Skeletal muscle cell (primary cell): ENCODE data around the gene GPALPP1.
"Not testable (repeated sequence)": the region's sequence is repeated elsewhere in the genome, so short reads cannot be mapped to it uniquely, and the experiment has no call there.

ENCODE experiments used
- DNase-seq: peaks from one replicate; pipeline ENCODE4 v3.0.0-alpha.2; 2010; ENCODE audit warnings: low read depth
- H3K4me3 ChIP-seq: 2 replicates; pipeline ENCODE4 v1.5.1; 2011; ENCODE audit warnings: low read depth, mild to moderate bottlenecking, control low read depth, low read length, moderate library complexity

The GPALPP1 gene

GRCh38 chr13:45055198-45055901 lies 66.0 kb downstream of the GPALPP1 start:
- peak; percentile 83 for DNase-seq
- H3K4me3 ChIP-seq = peak overlapping the region; percentile 17

DNA sequence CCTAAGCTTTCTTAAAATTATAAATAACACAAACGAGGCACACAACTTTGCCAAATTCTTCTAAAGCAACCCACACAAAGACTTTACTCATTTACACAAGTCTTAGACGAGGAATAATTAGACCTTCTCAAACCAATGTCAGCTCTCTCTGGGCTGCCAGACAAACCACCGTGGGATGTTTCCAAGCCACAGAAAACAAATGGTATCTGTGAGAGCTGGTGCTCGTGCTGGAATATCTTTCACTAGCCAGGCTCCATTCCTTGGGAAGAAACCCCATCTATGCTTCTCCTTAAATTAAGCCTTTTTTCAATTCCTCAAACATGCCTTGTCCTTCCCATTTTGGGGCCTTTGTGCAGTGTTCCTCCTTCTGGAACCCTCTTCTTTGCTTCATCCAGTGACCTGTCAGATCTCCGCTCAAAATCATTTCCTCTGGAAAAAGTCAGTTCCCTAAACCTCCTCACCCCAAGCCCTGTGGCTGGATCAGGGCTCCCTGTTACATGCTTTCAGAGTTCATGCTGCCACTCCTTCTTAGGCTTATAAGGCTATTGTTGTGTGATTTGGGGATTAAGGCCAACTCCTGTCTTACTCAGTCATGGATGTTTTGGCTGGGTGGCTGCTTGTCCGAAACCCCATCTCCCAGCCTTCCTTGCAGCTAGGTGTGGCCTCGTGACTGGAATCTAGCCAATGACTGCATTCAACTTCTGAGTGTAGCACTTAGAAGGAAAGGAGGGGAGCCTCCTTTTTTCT lies 66.7 kb downstream of the GPALPP1 start:
- H3K4me3 ChIP-seq = peak overlapping the region; percentile 17

DNA sequence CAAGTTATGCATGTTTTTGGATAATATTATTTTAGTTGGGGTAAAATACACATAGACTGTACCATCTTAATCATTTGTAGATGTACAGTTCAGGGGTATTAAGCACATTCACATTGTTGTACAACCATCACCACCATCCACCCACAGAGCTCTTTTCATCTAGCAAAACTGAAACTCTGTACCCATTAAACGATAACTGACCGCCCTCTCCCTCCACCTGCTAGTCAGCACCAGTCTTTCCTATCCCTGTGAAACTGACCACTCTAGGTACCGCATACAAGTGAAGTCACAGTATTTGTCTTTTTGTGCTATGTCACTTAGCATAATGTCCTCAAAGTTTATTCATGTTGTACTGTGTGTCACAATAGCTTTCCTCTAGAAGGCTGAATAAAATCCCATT lies 70.7 kb downstream of the GPALPP1 start:
- H3K4me3 ChIP-seq = no peak overlapping the region
- no peak for DNase-seq

More for the DNA sequence above, 66.7 kb downstream of the GPALPP1 start:
- no peak for DNase-seq

DNA sequence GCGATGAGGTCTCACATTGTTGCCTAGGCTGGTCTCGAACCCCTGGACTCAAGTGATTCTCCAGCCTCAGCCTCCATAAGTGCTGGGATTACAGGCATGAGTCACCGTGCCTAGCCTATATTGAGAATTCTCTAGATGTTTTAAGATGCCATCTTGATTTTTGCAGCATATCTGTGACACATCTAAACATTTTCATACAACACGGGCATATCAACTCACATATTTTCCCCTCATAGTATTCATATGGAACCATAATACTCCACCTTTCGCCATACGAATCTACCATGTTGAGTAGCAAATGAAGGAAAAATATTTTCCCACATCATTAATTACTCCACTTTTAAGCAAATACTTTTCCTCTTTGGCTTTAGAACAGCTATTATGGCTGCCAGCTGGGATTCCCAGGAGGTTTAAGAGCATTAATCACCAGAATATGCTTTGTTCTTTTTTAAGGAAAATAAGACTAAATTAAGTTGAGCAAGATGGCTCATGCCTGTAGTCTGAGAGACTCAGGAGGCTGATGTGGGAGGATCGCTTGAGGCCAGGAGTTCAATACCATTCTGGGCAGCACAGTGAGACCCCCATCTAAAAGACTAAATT lies 74.0 kb downstream of the GPALPP1 start:
- peak; percentile 48 for DNase-seq

DNA sequence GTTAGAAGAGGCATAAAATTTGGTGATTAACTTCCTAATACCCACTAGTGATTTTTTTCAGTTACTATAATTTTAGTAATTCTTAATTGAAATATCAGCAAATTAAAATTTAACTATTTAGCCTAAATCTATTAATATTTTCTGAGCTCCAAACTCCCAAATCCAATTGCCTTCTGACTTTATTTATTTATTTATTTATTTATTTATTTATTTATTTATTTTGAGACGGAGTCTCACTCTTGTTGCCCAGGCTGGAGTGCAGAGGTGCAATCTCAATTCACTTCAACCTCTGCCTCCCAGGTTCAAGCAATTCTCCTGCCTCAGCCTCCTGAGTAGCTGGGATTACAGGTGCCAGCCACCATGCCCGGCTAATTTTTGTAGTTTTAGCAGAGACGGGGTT lies 74.6 kb downstream of the GPALPP1 start:
- DNase-seq, H3K4me3 ChIP-seq: not testable (repeated sequence)

More for the DNA sequence above, 74.0 kb downstream of the GPALPP1 start:
- H3K4me3 ChIP-seq = no peak overlapping the region

GRCh38 chr13:45064889-45065288 lies 75.6 kb downstream of the GPALPP1 start:
- no peak overlapping the region for H3K4me3 ChIP-seq
- no peak for DNase-seq

DNA sequence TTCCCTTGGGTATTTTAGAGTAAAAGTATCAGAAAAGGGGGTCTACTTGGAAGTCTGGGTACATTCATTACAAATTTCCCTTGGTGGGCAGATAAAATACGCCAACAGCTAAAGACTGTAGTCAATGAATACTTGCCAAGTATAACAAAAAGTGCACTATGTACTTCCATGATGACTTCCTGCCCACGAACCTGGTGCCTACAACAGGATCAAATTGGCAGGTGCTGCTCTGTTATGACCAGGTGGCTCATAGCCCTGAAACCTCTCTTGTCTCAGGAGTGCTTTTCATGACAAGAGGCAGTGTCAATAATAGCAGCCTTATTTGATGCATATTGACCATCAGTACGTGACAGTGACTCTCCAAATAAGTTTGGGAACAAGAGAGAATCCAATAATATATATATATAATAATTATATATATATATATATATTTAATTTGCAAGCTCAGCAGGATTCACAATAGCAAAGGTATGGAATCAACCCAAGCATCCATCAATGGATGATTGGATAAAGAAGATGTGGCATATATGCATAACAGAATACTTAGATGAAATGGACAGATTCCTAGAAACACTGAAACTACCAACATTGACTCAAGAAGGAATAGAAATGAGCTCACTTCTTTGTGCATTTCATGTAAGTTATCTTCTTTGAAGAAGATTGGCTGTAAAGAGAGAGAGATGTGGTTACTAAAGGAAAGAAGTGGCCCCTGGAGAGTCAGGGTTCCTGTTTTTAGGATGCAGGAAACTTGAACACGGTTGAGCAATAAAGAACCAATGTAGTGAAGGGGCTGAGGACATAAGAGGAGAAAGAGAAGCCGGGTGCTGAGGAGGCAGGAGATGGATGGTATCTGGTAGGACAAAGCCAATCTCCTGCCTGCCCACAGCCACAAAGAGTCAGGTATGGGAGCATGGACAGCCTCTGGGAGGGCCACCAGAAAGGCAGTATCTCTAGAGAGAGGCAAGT lies 79.0 kb downstream of the GPALPP1 start:
- DNase-seq = no peak
- H3K4me3 ChIP-seq = no peak overlapping the region

DNA sequence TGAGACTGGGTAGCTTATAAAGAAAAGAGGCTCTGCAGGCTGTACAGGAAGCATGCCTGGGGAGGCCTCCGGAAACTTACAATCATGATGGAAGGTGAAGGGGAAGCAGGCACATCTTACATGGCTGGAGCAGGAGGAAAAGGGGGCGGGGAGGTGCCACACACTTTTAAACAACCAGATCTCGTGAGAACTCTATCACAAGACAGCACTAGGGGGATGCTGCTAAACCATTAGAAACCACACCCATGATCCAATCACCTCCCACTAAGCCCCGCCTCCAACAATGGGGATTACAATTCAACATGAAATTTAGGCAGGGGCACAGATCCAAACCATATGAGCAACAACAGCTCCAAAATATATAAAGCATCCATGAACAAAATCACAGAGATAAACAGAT lies 84.5 kb downstream of the GPALPP1 start:
- DNase-seq = no peak

DNA sequence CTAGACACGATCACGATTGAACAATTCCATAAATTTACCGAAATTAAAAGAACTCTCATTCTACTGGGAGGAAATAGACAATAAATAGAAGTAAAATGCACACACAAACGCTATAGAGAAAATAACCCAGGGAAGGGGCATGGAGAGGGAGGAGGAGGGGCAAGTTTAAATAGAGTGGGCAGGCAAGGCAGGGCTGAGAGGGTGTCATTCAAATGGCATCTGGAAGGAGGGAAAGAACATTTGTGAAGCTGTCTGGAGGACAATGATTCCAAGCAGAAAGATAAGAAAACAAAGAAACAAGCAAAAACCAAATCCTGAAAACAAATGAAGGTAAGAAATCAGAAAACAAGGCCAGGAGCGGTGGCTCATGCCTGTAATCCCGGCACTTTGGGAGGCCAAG lies 85.4 kb downstream of the GPALPP1 start:
- H3K4me3 ChIP-seq = no peak overlapping the region

More for the DNA sequence above, 84.5 kb downstream of the GPALPP1 start:
- H3K4me3 ChIP-seq = no peak overlapping the region

DNA sequence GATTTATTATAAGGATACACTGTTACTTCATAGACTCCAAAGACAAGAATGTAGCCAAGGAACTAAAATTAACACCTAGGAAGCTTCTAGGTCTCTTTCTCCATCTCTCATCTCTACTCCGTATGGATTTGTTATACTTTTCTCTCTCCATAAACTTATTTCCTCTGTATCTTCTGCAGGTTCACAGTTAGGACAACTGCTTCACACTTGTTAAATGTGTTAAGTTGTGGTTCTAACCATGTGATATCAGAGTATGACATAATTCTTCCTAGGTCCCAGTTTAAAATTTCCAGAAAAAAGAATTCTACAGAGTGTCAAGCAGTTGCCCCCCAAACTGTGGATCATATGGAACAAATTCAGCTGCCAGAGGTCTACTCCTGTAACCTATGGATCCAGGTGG lies 88.7 kb downstream of the GPALPP1 start:
- H3K4me3 ChIP-seq = no peak overlapping the region
- DNase-seq = no peak

More for the DNA sequence above, 85.4 kb downstream of the GPALPP1 start:
- no peak for DNase-seq
